ENCODE results near the gene RHNO1.

Gene RHNO1

GRCh38 chr12:2890388-2891239, 13.6 kb downstream of the RHNO1 start, which contains the start of gene TULP3 (continued):
- no peak for TF ChIP-seq ZNF488 (tag by site-specific recombination; IDR thresholded peaks at IDR 0.05)
- TF ChIP-seq, protein P1, sequence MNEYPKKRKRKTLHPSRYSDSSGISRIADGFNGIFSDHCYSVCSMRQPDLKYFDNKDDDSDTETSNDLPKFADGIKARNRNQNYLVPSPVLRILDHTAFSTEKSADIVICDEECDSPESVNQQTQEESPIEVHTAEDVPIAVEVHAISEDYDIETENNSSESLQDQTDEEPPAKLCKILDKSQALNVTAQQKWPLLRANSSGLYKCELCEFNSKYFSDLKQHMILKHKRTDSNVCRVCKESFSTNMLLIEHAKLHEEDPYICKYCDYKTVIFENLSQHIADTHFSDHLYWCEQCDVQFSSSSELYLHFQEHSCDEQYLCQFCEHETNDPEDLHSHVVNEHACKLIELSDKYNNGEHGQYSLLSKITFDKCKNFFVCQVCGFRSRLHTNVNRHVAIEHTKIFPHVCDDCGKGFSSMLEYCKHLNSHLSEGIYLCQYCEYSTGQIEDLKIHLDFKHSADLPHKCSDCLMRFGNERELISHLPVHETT (tag by site-specific recombination; IDR thresholded peaks at IDR 0.05): peak; percentile 23; the same call in 1 of the 2 replicates
- TF ChIP-seq GLI4 (tag by site-specific recombination; IDR thresholded peaks at IDR 0.05): peak; percentile 76; the same call in 1 of the 2 replicates
- TF ChIP-seq ZNF610 (tag by site-specific recombination; IDR thresholded peaks at IDR 0.05; ENCODE audit: borderline replicate concordance): peak; percentile 14; the same call in 1 of the 2 replicates
- no peak for TF ChIP-seq SCRT2 (tag by site-specific recombination; IDR thresholded peaks at IDR 0.05)
- TF ChIP-seq, protein P2, sequence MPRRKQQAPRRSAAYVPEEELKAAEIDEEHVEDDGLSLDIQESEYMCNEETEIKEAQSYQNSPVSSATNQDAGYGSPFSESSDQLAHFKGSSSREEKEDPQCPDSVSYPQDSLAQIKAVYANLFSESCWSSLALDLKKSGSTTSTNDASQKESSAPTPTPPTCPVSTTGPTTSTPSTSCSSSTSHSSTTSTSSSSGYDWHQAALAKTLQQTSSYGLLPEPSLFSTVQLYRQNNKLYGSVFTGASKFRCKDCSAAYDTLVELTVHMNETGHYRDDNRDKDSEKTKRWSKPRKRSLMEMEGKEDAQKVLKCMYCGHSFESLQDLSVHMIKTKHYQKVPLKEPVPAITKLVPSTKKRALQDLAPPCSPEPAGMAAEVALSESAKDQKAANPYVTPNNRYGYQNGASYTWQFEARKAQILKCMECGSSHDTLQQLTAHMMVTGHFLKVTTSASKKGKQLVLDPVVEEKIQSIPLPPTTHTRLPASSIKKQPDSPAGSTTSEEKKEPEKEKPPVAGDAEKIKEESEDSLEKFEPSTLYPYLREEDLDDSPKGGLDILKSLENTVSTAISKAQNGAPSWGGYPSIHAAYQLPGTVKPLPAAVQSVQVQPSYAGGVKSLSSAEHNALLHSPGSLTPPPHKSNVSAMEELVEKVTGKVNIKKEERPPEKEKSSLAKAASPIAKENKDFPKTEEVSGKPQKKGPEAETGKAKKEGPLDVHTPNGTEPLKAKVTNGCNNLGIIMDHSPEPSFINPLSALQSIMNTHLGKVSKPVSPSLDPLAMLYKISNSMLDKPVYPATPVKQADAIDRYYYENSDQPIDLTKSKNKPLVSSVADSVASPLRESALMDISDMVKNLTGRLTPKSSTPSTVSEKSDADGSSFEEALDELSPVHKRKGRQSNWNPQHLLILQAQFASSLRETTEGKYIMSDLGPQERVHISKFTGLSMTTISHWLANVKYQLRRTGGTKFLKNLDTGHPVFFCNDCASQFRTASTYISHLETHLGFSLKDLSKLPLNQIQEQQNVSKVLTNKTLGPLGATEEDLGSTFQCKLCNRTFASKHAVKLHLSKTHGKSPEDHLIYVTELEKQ (tag by site-specific recombination; IDR thresholded peaks at IDR 0.05; ENCODE audit: borderline replicate concordance): 0 out of 2 replicates have a peak, but pooled peaks have one; percentile 34
- TF ChIP-seq ZNF174 (tag by site-specific recombination; IDR thresholded peaks at IDR 0.05): no peak
- no peak for TF ChIP-seq ZNF518A (tag by site-specific recombination; conservative IDR thresholded peaks at IDR 0.05; ENCODE audit: low read depth)
- TF ChIP-seq, protein P3, sequence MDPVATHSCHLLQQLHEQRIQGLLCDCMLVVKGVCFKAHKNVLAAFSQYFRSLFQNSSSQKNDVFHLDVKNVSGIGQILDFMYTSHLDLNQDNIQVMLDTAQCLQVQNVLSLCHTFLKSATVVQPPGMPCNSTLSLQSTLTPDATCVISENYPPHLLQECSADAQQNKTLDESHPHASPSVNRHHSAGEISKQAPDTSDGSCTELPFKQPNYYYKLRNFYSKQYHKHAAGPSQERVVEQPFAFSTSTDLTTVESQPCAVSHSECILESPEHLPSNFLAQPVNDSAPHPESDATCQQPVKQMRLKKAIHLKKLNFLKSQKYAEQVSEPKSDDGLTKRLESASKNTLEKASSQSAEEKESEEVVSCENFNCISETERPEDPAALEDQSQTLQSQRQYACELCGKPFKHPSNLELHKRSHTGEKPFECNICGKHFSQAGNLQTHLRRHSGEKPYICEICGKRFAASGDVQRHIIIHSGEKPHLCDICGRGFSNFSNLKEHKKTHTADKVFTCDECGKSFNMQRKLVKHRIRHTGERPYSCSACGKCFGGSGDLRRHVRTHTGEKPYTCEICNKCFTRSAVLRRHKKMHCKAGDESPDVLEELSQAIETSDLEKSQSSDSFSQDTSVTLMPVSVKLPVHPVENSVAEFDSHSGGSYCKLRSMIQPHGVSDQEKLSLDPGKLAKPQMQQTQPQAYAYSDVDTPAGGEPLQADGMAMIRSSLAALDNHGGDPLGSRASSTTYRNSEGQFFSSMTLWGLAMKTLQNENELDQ (tag by site-specific recombination; IDR thresholded peaks at IDR 0.05; ENCODE audit: low read depth): no peak
- TF ChIP-seq TRIM28 (IDR thresholded peaks at IDR 0.05; ENCODE audit: borderline replicate concordance, low read length): no peak
- TF ChIP-seq SP2 (tag by site-specific recombination; IDR thresholded peaks at IDR 0.05): peak; percentile 99
- no peak for TF ChIP-seq SCRT1 (tag by site-specific recombination; IDR thresholded peaks at IDR 0.05; ENCODE audit: borderline replicate concordance)
- TF ChIP-seq BCL11A (tag by site-specific recombination; IDR thresholded peaks at IDR 0.05; ENCODE audit: low read depth): no peak; the same call in 1 of the 2 replicates
- TF ChIP-seq MYNN (tag by site-specific recombination; IDR thresholded peaks at IDR 0.05; ENCODE audit: borderline replicate concordance): no peak; the same call in 1 of the 2 replicates
- TF ChIP-seq, protein P4, sequence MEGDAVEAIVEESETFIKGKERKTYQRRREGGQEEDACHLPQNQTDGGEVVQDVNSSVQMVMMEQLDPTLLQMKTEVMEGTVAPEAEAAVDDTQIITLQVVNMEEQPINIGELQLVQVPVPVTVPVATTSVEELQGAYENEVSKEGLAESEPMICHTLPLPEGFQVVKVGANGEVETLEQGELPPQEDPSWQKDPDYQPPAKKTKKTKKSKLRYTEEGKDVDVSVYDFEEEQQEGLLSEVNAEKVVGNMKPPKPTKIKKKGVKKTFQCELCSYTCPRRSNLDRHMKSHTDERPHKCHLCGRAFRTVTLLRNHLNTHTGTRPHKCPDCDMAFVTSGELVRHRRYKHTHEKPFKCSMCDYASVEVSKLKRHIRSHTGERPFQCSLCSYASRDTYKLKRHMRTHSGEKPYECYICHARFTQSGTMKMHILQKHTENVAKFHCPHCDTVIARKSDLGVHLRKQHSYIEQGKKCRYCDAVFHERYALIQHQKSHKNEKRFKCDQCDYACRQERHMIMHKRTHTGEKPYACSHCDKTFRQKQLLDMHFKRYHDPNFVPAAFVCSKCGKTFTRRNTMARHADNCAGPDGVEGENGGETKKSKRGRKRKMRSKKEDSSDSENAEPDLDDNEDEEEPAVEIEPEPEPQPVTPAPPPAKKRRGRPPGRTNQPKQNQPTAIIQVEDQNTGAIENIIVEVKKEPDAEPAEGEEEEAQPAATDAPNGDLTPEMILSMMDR (tag by site-specific recombination; IDR thresholded peaks at IDR 0.05): peak; percentile 27
- peak; percentile 91 for TF ChIP-seq ZNF341 (tag by site-specific recombination; IDR thresholded peaks at IDR 0.05; ENCODE audit: low read depth)
- peak; percentile 36; the same call in 1 of the 2 replicates for TF ChIP-seq ZNF76 (tag by site-specific recombination; IDR thresholded peaks at IDR 0.05; ENCODE audit: borderline replicate concordance, low read depth)
- no peak for TF ChIP-seq MZF1 (tag by site-specific recombination; IDR thresholded peaks at IDR 0.05; ENCODE audit: borderline replicate concordance)
- peak; percentile 68; the same call in 1 of the 2 replicates for TF ChIP-seq REPIN1 (tag by site-specific recombination; IDR thresholded peaks at IDR 0.05; ENCODE audit: low read depth)
- TF ChIP-seq ZNF549 (tag by site-specific recombination; IDR thresholded peaks at IDR 0.05): no peak
- peak; percentile 32; the same call in 1 of the 2 replicates for TF ChIP-seq ZFHX2 (tag by site-specific recombination; conservative IDR thresholded peaks at IDR 0.05)
- no peak for TF ChIP-seq HOXD13 (CRISPR knock-in tag; IDR thresholded peaks at IDR 0.05; ENCODE audit: borderline replicate concordance)
- TF ChIP-seq ZNF239 (tag by site-specific recombination; IDR thresholded peaks at IDR 0.05): peak; percentile 50; the same call in 1 of the 2 replicates

Measured in HEK293 (cell line).